Measurements from ENCODE around the gene SHOC2. TPM values are rescaled to one million over a fixed set of nuclear protein-coding genes. Genes with fewer than 3 reads are reported as not detected.

The SHOC2 gene
- total and polyA plus RNA-seq, 2 of the 4 experiments (the other 2 are of a cell fraction) = 13.4 to 47.5 TPM

GRCh38 chr10:110969183-110969582, 49.8 kb downstream of the SHOC2 start:
- no peak overlapping the region for H3K9ac ChIP-seq (ENCODE audit: low read depth, low read length)
- in situ Hi-C loops (cut with MboI; ENCODE audit: low sequenced_read_pairs) (no loop called here), dilution Hi-C loops (cut with HindIII; ENCODE audit: low sequenced_read_pairs, unreplicated experiment) (no loop called here), intact Hi-C loops (cut with micrococcal nuclease) (no loop called here)
- no peak overlapping the region for H3K4ac ChIP-seq (ENCODE audit: low read depth, low read length)
- no peaks in the 10 kb centered on the region for H3K27me3 ChIP-seq (ENCODE audit: control insufficient read depth, insufficient read depth, low read length)
- no peak overlapping the region for H4K91ac ChIP-seq (ENCODE audit: insufficient read depth, low read depth, low read length)
- CTCF ChIA-PET = no interaction called here
- no peak overlapping the region for H2BK5ac ChIP-seq (ENCODE audit: low read depth, low read length, poor library complexity, severe bottlenecking)
- peaks cover 22% of the 10 kb centered on the region; the same call in 1 of the 2 replicates for H4K20me1 ChIP-seq (ENCODE audit: insufficient read depth, low read length)
- H3K9me1 ChIP-seq (ENCODE audit: insufficient read depth, low read length) = 0 out of 2 replicates have a peak, but pooled peaks cover 3% of the 10 kb centered on the region
- no peak overlapping the region for H2BK20ac ChIP-seq (ENCODE audit: low read depth, low read length)
- no TSS peak for BruUV-seq (replicated peaks)
- no peak overlapping the region for H2BK120ac ChIP-seq (ENCODE audit: low read depth, low read length)
- no peak overlapping the region for H2AK5ac ChIP-seq (ENCODE audit: low read depth, low read length)
- POLR2A ChIA-PET (ENCODE audit: unreplicated experiment) = interaction anchor here (0.7 kb wide), 1 partner anchor 81 kb away, joined by 4 read pairs; no protein-coding TSS in a partner anchor
- no peaks in the 10 kb centered on the region for H3K9me3 ChIP-seq (ENCODE audit: control insufficient read depth, insufficient read depth, low read length)
- H2AK9ac ChIP-seq (replicated peaks; ENCODE audit: low read depth, low read length, poor library complexity) = no peak overlapping the region
- H4K8ac ChIP-seq (ENCODE audit: low read depth in 2 of 2, low read length in 2 of 2) = no peak overlapping the region
- H3K23ac ChIP-seq (ENCODE audit: low read depth, low read length) = no peak overlapping the region
- no peak overlapping the region for H3K18ac ChIP-seq (ENCODE audit: low read depth, low read length)
- no peak overlapping the region for H3K4me3 ChIP-seq (ENCODE audit: insufficient read depth, low read depth, low read length)
- TF ChIP-seq CTCF (conservative IDR thresholded peaks at IDR 0.05; ENCODE audit: low read depth, low read length) = no peak
- TF ChIP-seq USF2 (IDR thresholded peaks at IDR 0.05; ENCODE audit: low read depth, low read length) = no peak
- TF ChIP-seq FOS (IDR thresholded peaks at IDR 0.05; ENCODE audit: low read depth, low read length) = no peak
- no peak for TF ChIP-seq CEBPB (IDR thresholded peaks at IDR 0.05; ENCODE audit: low read depth, low read length)
- no peak for TF ChIP-seq RCOR1 (IDR thresholded peaks at IDR 0.05; ENCODE audit: insufficient replicate concordance, low read length)
- no peak for TF ChIP-seq CHD1 (IDR thresholded peaks at IDR 0.05; ENCODE audit: low read depth, low read length)
- no peak overlapping the region for H2AFZ ChIP-seq (replicated peaks; ENCODE audit: low read length, poor library complexity)
- no CpG with 5 or more reads among the region's 2 CpGs for WGBS, 2 experiments (ENCODE audit: extremely low coverage in 2 of 2, insufficient read length in 1 of 2)
- H3K27ac ChIP-seq (ENCODE audit: insufficient read depth, low read length) = no peak overlapping the region
- no peaks in the 10 kb centered on the region for H3K4me1 ChIP-seq (ENCODE audit: control insufficient read depth, insufficient read depth, low read length)
- H3K36me3 ChIP-seq (ENCODE audit: control insufficient read depth, insufficient read depth, low read length) = no peaks in the 10 kb centered on the region
- no peak overlapping the region for H2BK15ac ChIP-seq (ENCODE audit: low read depth, low read length)
- no peak for DNase-seq
- no peak overlapping the region for H3K14ac ChIP-seq (replicated peaks; ENCODE audit: low read depth, low read length)
- H3K79me1 ChIP-seq (ENCODE audit: low read depth in 1 of 2, low read length in 2 of 2) = peaks cover 21 to 30% of the 10 kb centered on the region in 2 experiments
- H3K4me2 ChIP-seq (ENCODE audit: low read depth, low read length) = no peak overlapping the region
- no peak for ATAC-seq (ENCODE audit: low read depth)
- no peak overlapping the region for H4K5ac ChIP-seq (ENCODE audit: low read depth, low read length)
- H3K56ac ChIP-seq (ENCODE audit: extremely low read depth, insufficient read depth, low read length) = no peak overlapping the region

All from IMR-90 (cell line).